Smooth muscle cell (in vitro differentiated cells): Measurements from ENCODE around the gene RFX5. TPM values are rescaled to one million over a fixed set of nuclear protein-coding genes. Genes with fewer than 3 reads are reported as not detected.

Source experiments
- DNase-seq: peaks from one replicate; lab custom pipeline; 2025; ENCODE audit not compliant: unreplicated experiment; lab: John Stamatoyannopoulos, UW
- H2AFZ ChIP-seq: fragments of 200-600 bp; sonication (generic); 2 replicates; pipeline ENCODE4 v1.6.0; 2016; ENCODE audit warnings: antibody characterized with exemption, low read depth, mild to moderate bottlenecking
- H3F3A ChIP-seq: fragments of 200-600 bp; sonication (generic); 2 replicates; pipeline ENCODE4 v1.6.0; 2017; ENCODE audit warnings: antibody characterized with exemption, low read depth
- H3K27ac ChIP-seq: fragments of 200-600 bp; sonication (generic); 2 replicates; pipeline ENCODE4 v1.5.1; 2016; ENCODE audit warnings: low read depth, mild to moderate bottlenecking
- H3K27me3 ChIP-seq: fragments of 200-600 bp; sonication (generic); 2 replicates; pipeline ENCODE4 v1.6.1; 2016; ENCODE audit warnings: low read depth, mild to moderate bottlenecking
- H3K36me3 ChIP-seq: fragments of 200-600 bp; sonication (generic); 2 replicates; pipeline ENCODE4 v1.5.1; 2016; ENCODE audit warnings: low read depth
- H3K4me1 ChIP-seq: fragments of 200-600 bp; sonication (generic); 2 replicates; pipeline ENCODE4 v1.5.1; 2016; ENCODE audit warnings: low read depth
- H3K4me2 ChIP-seq: fragments of 200-600 bp; sonication (generic); 2 replicates; pipeline ENCODE4 v1.6.0; 2016; ENCODE audit warnings: mild to moderate bottlenecking
- H3K4me3 ChIP-seq: fragments of 200-600 bp; sonication (generic); 2 replicates; pipeline ENCODE4 v1.5.1; 2016; ENCODE audit warnings: mild to moderate bottlenecking
- H3K79me2 ChIP-seq: fragments of 200-600 bp; sonication (generic); 2 replicates; pipeline ENCODE4 v1.6.0; 2016; ENCODE audit warnings: low read depth, mild to moderate bottlenecking
- H3K9ac ChIP-seq: fragments of 200-600 bp; sonication (generic); 2 replicates; pipeline ENCODE4 v1.6.0; 2016; ENCODE audit warnings: low read depth
- H3K9me3 ChIP-seq: fragments of 200-600 bp; sonication (generic); replicated peaks from 2 replicates; pipeline ENCODE4 v1.5.1; 2016; ENCODE audit warnings: low read depth
- H4K20me1 ChIP-seq: fragments of 200-600 bp; sonication (generic); 2 replicates; pipeline ENCODE4 v1.6.0; 2016; ENCODE audit warnings: low read depth
- WGBS: methylation state at CpG from one replicate; pipeline ENCODE4 v1.1.7; 2016; ENCODE audit warnings: low lambda C conversion rate; 5-methylcytosine and 5-hydroxymethylcytosine counted together
- polyA plus RNA-seq: library from polyadenylated mRNA; unstranded; fragments of >200 nt; fragmentation: Nextera tagmentation; extraction: Ambion mirVana; gene quantifications from 2 replicates; pipeline ENCODE4 v1.2.1, GENCODE V29; 2016
- total RNA-seq: library from RNA; depleted of rRNA; stranded (reverse); fragments of >200 nt; gene quantifications from 2 replicates; pipeline ENCODE4 v1.2.3, GENCODE V29; 2014
- TF ChIP-seq, protein P1 (sequence below): fragments of 200-600 bp; sonication (generic); IDR thresholded peaks from 2 replicates; pipeline ENCODE4 v1.5.1; 2017; ENCODE audit warnings: borderline replicate concordance, mild to moderate bottlenecking, antibody characterized with exemption; ENCODE audit not compliant: insufficient read depth, poor library complexity, severe bottlenecking

Gene RFX5
- total and polyA plus RNA-seq, 2 experiments from 2014 or later, result 12.4 to 22.7 TPM

DNA sequence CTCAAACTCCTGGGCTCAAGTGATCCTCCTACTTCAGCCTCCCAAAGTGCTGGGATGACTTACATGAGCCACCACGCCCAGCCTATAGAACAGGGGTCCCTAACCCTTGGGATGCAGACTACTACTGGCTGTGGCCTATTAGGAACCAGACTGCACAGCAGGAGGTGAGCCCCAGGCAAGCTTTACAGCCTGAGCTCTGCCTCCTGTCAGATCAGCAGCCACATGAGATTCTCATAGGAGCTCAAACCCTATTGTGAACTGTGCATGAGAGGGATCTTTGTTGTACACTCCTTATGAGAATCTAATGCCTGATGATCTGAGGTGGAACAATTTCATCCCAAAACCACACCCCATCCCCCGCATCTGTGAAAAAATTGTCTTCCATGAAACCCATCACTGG is 39.0 kb upstream of the RFX5 start:
- WGBS, result 93% methylated on average over 2 of the region's 2 CpGs
- Histone ChIP-seq H3K36me3 (no peaks in the 10 kb centered on the region), H3K27ac (no peak overlapping the region), H2AFZ (no peak overlapping the region), H3K4me1 (no peaks in the 10 kb centered on the region), H3K27me3 (no peaks in the 10 kb centered on the region), H3K79me2 (no peaks in the 10 kb centered on the region), H3K4me2 (no peak overlapping the region), H4K20me1 (no peaks in the 10 kb centered on the region), H3K4me3 (no peak overlapping the region), H3K9ac (no peak overlapping the region), H3F3A (no peaks in the 10 kb centered on the region), H3K9me3 (no peaks in the 10 kb centered on the region)
- no peak for DNase-seq
- TF ChIP-seq, protein P1, sequence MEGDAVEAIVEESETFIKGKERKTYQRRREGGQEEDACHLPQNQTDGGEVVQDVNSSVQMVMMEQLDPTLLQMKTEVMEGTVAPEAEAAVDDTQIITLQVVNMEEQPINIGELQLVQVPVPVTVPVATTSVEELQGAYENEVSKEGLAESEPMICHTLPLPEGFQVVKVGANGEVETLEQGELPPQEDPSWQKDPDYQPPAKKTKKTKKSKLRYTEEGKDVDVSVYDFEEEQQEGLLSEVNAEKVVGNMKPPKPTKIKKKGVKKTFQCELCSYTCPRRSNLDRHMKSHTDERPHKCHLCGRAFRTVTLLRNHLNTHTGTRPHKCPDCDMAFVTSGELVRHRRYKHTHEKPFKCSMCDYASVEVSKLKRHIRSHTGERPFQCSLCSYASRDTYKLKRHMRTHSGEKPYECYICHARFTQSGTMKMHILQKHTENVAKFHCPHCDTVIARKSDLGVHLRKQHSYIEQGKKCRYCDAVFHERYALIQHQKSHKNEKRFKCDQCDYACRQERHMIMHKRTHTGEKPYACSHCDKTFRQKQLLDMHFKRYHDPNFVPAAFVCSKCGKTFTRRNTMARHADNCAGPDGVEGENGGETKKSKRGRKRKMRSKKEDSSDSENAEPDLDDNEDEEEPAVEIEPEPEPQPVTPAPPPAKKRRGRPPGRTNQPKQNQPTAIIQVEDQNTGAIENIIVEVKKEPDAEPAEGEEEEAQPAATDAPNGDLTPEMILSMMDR, result no peak

DNA sequence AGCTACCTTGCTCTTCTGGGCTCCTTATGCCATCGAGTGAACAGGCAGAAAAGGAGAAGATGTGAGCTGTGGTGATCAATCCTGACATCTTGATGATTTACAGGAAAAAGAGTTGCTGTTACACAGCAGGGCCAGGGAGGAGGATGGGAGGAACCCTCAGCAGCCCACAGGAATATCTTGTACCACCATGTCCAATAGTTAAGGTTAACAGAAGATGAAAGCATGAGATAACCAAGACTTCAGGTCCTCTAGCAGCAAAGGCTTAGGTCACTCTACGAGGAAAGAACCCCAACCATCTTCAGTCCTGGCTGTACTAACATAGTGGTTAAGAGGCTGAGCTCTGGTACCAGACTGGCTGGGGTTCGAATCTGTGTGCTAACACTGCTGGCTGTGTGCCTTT is 37.5 kb upstream of the RFX5 start:
- H3K4me1 ChIP-seq, result no peaks in the 10 kb centered on the region
- no peak overlapping the region for H3K9ac ChIP-seq
- no peaks in the 10 kb centered on the region for H3K9me3 ChIP-seq
- H4K20me1 ChIP-seq, result no peaks in the 10 kb centered on the region
- no peaks in the 10 kb centered on the region for H3K27me3 ChIP-seq
- no peaks in the 10 kb centered on the region for H3K36me3 ChIP-seq
- H3K4me3 ChIP-seq, result no peak overlapping the region
- TF ChIP-seq, protein P1, result no peak
- H3F3A ChIP-seq, result no peaks in the 10 kb centered on the region
- H3K4me2 ChIP-seq, result no peak overlapping the region
- WGBS, result 85% methylated on average over 3 of the region's 3 CpGs
- no peak overlapping the region for H3K27ac ChIP-seq
- H2AFZ ChIP-seq, result no peak overlapping the region
- DNase-seq, result no peak
- no peaks in the 10 kb centered on the region for H3K79me2 ChIP-seq

DNA sequence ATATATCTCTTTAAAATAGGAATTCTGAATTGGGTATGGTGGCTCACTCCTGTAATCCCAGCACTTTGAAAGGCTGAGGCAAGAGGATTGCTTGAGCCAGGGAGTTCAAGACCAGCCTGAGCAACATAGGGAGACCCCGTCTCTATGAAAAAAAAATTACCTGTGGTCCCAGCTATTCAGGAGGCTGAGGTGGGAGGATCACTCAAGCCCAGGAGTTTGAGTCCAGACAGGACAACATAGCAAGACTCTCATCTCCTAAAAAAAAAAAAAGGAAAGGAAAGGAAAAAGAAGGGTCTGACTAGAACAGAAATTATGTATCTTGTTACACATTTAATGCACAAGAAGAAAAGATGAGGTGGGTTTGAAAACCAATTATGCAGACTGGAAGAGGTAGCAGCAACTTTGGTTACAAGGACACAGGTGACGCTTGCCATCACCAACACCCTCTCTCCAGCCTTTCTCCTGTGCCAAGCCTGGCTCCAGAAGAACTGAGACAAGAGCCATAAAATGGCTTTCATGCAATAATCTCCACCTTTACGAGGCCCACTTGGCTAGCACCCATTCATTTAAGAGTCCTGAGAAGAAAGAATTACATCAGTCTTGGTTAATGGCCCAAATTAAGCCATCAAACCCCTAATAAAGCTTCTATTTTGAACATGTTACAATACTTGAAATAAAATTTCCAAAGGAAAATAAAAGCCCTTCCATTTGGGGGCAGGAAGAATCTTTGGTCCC is 30.3 kb upstream of the RFX5 start:
- Histone ChIP-seq H3K4me2 (no peak overlapping the region), H3K9ac (no peak overlapping the region), H3K27ac (no peak overlapping the region), H3K36me3 (no peaks in the 10 kb centered on the region), H4K20me1 (no peaks in the 10 kb centered on the region), H3K27me3 (no peaks in the 10 kb centered on the region), H3K4me1 (peaks cover 7% of the 10 kb centered on the region), H3F3A (no peaks in the 10 kb centered on the region), H3K9me3 (no peaks in the 10 kb centered on the region), H3K79me2 (no peaks in the 10 kb centered on the region), H2AFZ (no peak overlapping the region), H3K4me3 (no peak overlapping the region)
- TF ChIP-seq, protein P1, result no peak
- WGBS, result 87% methylated on average over 3 of the region's 3 CpGs
- DNase-seq, result no peak

DNA sequence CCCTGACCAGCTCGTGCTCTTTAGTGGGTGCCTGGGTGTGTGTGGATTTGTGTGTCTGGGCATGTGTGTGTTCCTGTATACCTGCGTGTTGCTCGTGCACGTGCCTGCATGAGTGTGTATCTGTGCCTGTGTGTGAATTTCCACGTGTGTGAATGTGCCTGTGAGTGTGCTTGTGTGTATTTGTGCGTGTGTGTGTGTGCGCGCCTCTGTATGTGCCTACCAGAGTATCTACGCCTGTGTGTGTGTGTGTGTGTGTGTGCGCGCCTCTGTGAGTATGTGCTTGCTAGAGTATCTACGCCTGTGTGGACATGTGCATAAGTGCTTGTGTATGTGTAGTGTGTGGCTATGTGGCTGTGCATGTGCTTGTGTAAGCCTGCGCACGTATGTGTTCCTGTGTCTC is 26.1 kb upstream of the RFX5 start:
- Histone ChIP-seq H3K27me3 (no peaks in the 10 kb centered on the region), H3K36me3 (no peaks in the 10 kb centered on the region), H2AFZ (no peak overlapping the region), H3K9ac (no peak overlapping the region), H4K20me1 (no peaks in the 10 kb centered on the region), H3K4me1 (peaks cover 23% of the 10 kb centered on the region), H3K79me2 (peaks cover 4% of the 10 kb centered on the region), H3K9me3 (no peaks in the 10 kb centered on the region), H3K4me3 (no peak overlapping the region), H3F3A (no peaks in the 10 kb centered on the region), H3K27ac (no peak overlapping the region), H3K4me2 (no peak overlapping the region)
- TF ChIP-seq, protein P1, result no peak
- 98% methylated on average over 14 of the region's 14 CpGs for WGBS
- DNase-seq, result no peak
